Pancreas (tissue), 10 donors: ENCODE results near the gene EBF4. TPM values are rescaled to one million over a fixed set of nuclear protein-coding genes. Genes with fewer than 3 reads are reported as not detected.

Source experiments
- ATAC-seq, 4 donors: fragments of 200-7000 bp; cut with Tn5 transposase; one replicate each; pipeline versions ENCODE4 v1.8.0 to v1.9.1; 2020; ENCODE audit warnings: mild to moderate bottlenecking in 4 of 4, moderate library complexity in 4 of 4
- DNase-seq, 6 donors: peaks; one replicate each; pipeline ENCODE4 v3.0.0-alpha.2; 2020
- FAIRE-seq: peaks from 2 replicates; lab custom pipeline; 2012; peaks lifted over from hg19 to GRCh38; lab: Jason Lieb, UNC
- H3K27ac ChIP-seq, 4 donors: fragments of 200-600 bp; sonication (generic); 1 replicate in 3 of 4; 2 replicates in 1 of 4; pipeline versions ENCODE4 v1.5.0 to v1.8.0; 2020
- H3K27me3 ChIP-seq, 4 donors: fragments of 200-600 bp; one replicate each; pipeline ENCODE4 v1.8.0; 2021
- H3K36me3 ChIP-seq, 3 donors: fragments of 200-600 bp; sonication (generic) in 1 of 3; one replicate each; pipeline versions ENCODE4 v1.5.0 to v1.8.0; 2020 to 2021
- H3K4me1 ChIP-seq, 3 donors: fragments of 200-600 bp; one replicate each; pipeline ENCODE4 v1.8.0; 2021
- H3K4me3 ChIP-seq, 4 donors: fragments of 200-600 bp; sonication (generic) in 2 of 4; one replicate each; pipeline versions ENCODE4 v1.5.0 to v1.8.0; 2020 to 2021
- H3K9me3 ChIP-seq, 4 donors: fragments of 200-600 bp; one replicate each; pipeline ENCODE4 v1.8.0; 2021
- WGBS, 2 donors: extraction: QIAGEN DNeasy Blood & Tissue Kit; methylation state at CpG; one replicate each; pipeline ENCODE4 v1.1.7; 2013; 5-methylcytosine and 5-hydroxymethylcytosine counted together
- intact Hi-C, 3 donors: fragments of 100-400 bp; cut with DNase I; formaldehyde crosslinking; loops; one replicate each; pipeline versions ENCODE4 v1.11.1 to v1.14.2; 2022
- polyA plus RNA-seq, 2 donors: library from polyadenylated mRNA; stranded (reverse); fragments of 200-250 nt; gene quantifications; one replicate each; pipeline ENCODE4 v1.2.3, GENCODE V29; 2013
- total RNA-seq, 6 donors: library from RNA; stranded (reverse); fragmentation: NEBNext Ultra II Directional in 4 of 6; extraction: Animal tissue kit (Norgen Biotek cat#: 25700) in 4 of 6; gene quantifications; one replicate each; pipeline versions ENCODE4 v1.2.1 to v1.2.4, GENCODE V29; 2021 to 2023
- TF ChIP-seq, protein P1 (sequence below), 4 donors: fragments of 200-600 bp; sonication (generic) in 3 of 4; IDR thresholded peaks; one replicate each; pipeline versions ENCODE4 v1.5.0 to v1.8.0; 2021; ENCODE audit warnings: antibody characterized with exemption in 4 of 4
- donor health status: healthy with polysubstance abuse.
- donor health status: DM: no; HTN: no; CAD: no; lungs with moderate emphysema.
- donor health status: DM: no; HTN: no; CAD: no.
- donor health status: control.
- donor health status: control.
- donor health status: Bipolar disorder and iron deficiency.
- donor health status: DM: yes; HTN: yes; CAD: no.
- donor health status: DM: no; HTN: no; CAD: no.
- donor health status: DM: no; HTN: no; CAD: no.
- donor health status: DM: yes; HTN: yes; CAD: no.

EBF4 gene
- total and polyA plus RNA-seq, 8 donors, result 6.8 to 25.3 (median 9.6) TPM

DNA sequence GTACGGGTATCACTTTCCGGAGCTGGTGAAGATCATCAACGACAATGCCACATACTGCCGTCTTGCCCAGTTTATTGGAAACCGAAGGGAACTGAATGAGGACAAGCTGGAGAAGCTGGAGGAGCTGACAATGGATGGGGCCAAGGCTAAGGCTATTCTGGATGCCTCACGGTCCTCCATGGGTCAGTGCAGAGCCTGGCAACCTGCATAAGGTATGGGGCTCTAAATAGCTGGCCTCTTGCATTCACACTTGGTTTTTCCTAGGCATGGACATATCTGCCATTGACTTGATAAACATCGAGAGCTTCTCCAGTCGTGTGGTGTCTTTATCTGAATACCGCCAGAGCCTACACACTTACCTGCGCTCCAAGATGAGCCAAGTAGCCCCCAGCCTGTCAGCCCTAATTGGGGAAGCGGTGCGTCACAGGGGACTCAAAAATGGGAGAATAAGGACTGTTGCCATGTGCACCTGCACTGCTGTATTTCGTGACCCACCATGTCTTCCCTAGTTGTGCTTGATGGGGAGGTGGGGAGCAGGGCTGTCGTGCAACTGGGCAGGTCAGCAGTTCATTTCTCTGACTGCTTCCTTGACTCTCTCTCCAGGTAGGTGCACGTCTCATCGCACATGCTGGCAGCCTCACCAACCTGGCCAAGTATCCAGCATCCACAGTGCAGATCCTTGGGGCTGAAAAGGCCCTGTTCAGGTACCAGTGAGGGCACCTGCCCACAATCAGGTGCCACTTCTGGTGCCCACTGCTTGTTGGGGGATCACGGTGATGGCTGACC is 37.1 kb upstream of the EBF4 start:
- DNase-seq (no peak), FAIRE-seq (no peak), ATAC-seq (no peak)
- intact Hi-C loops, result no loop called here
- H3K9me3 ChIP-seq, result no peaks in the 10 kb centered on the region
- peaks cover 5 to 16% (median 7%) of the 10 kb centered on the region in 3 donors for H3K4me1 ChIP-seq
- TF ChIP-seq, protein P1, sequence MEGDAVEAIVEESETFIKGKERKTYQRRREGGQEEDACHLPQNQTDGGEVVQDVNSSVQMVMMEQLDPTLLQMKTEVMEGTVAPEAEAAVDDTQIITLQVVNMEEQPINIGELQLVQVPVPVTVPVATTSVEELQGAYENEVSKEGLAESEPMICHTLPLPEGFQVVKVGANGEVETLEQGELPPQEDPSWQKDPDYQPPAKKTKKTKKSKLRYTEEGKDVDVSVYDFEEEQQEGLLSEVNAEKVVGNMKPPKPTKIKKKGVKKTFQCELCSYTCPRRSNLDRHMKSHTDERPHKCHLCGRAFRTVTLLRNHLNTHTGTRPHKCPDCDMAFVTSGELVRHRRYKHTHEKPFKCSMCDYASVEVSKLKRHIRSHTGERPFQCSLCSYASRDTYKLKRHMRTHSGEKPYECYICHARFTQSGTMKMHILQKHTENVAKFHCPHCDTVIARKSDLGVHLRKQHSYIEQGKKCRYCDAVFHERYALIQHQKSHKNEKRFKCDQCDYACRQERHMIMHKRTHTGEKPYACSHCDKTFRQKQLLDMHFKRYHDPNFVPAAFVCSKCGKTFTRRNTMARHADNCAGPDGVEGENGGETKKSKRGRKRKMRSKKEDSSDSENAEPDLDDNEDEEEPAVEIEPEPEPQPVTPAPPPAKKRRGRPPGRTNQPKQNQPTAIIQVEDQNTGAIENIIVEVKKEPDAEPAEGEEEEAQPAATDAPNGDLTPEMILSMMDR (IDR thresholded peaks at IDR 0.05), result no peak
- H3K27me3 ChIP-seq, result no peaks in the 10 kb centered on the region
- H3K36me3 ChIP-seq, result peaks cover 7 to 59% (median 21%) of the 10 kb centered on the region in 3 donors
- no peak overlapping the region for H3K4me3 ChIP-seq
- WGBS, 2 donors, result 91 to 94% methylated on average over 17 of the region's 17 CpGs
- H3K27ac ChIP-seq, result no peak overlapping the region

DNA sequence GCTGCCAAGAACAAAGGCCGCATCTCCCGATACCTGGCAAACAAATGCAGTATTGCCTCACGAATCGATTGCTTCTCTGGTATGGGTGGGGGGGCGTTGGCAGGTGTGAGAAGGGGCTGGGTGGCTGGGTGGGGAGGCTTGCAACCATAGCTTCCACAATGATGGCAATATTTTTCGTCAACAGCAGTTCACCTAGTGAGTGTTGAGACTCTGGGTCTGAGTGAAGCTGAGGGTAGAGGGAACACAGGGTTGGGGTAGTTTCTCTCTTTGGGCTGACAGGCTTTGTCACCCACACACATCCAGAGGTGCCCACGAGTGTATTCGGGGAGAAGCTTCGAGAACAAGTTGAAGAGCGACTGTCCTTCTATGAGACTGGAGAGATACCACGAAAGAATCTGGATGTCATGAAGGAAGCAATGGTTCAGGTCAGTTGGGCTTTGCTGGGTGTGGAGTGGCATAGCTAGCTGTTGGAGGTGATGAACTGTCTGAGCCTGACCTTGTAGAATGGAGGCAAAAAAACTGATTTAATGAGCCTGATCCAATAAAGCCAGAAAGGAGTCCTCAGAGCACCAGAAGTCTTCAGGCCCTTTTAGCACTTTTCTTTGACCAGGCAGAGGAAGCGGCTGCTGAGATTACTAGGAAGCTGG is 36.0 kb upstream of the EBF4 start:
- Histone ChIP-seq H3K27ac (no peak overlapping the region), H3K27me3 (no peaks in the 10 kb centered on the region), H3K4me3 (no peak overlapping the region), H3K36me3 (peaks cover 7 to 65% (median 21%) of the 10 kb centered on the region in 3 donors), H3K4me1 (peaks cover 0 to 9% (median 0%) of the 10 kb centered on the region in 3 donors), H3K9me3 (no peaks in the 10 kb centered on the region)
- ATAC-seq (no peak), DNase-seq (no peak), FAIRE-seq (no peak)
- WGBS, 2 donors, result 85 to 91% methylated on average over 12 of the region's 12 CpGs
- intact Hi-C loops, result no loop called here
- TF ChIP-seq, protein P1 (IDR thresholded peaks at IDR 0.05), result no peak

DNA sequence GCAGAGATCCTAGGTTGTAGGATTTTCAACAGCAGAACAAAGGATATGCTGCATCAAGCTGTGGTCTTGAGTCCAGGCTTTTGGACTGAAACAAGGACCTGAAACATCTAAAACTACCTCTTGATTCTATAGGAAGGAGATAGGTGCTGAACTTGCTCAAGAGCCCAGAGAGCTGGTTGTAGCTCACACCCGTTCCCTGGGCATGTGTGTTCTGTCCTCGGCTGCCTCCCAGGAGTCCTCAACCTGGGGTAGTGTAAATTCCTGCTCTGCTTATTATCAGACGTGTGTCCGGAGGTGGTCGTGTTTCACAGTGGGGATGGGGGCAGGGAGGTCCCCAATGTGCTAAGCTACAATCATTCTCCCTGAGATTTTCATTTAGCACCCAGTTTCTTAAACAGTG is 35.3 kb upstream of the EBF4 start:
- H3K4me1 ChIP-seq, result peaks cover 0 to 9% (median 0%) of the 10 kb centered on the region in 3 donors
- H3K36me3 ChIP-seq, result peaks cover 7 to 70% (median 21%) of the 10 kb centered on the region in 3 donors
- no peak overlapping the region for H3K27ac ChIP-seq
- WGBS, 2 donors, result 83 to 88% methylated on average over 5 of the region's 5 CpGs
- H3K4me3 ChIP-seq, result no peak overlapping the region
- no peak for DNase-seq
- H3K9me3 ChIP-seq, result no peaks in the 10 kb centered on the region
- FAIRE-seq, result no peak
- TF ChIP-seq, protein P1 (IDR thresholded peaks at IDR 0.05), result no peak
- intact Hi-C loops, result no loop called here
- no peaks in the 10 kb centered on the region for H3K27me3 ChIP-seq
- ATAC-seq, result no peak

DNA sequence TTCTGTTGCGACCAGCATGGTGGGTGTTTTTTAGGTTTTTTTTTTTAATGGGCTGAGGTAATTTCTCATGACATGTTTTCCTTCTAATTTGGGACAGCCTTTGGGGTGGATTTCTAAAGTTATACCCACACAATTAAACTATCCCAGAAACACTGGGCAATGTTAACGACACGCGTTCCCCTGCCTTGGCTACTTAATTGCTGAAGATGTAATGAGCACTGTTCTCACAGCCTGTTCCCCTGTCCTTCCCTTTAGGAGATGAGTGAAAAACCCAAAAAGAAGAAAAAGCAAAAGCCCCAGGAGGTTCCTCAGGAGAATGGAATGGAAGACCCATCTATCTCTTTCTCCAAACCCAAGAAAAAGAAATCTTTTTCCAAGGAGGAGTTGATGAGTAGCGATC is 34.9 kb upstream of the EBF4 start:
- no peak for FAIRE-seq
- ATAC-seq, result no peak

More for the DNA sequence above, 34.9 kb upstream of the EBF4 start:
- H3K36me3 ChIP-seq, result peaks cover 7 to 70% (median 21%) of the 10 kb centered on the region in 3 donors
- no peak overlapping the region for H3K4me3 ChIP-seq
- WGBS, 2 donors, result 80 to 93% methylated on average over 5 of the region's 5 CpGs
- no peaks in the 10 kb centered on the region for H3K27me3 ChIP-seq
- H3K4me1 ChIP-seq, result peaks cover 0 to 9% (median 0%) of the 10 kb centered on the region in 3 donors
- H3K9me3 ChIP-seq, result no peaks in the 10 kb centered on the region
- intact Hi-C loops, result no loop called here
- H3K27ac ChIP-seq, result no peak overlapping the region
- DNase-seq, result no peak
- TF ChIP-seq, protein P1 (IDR thresholded peaks at IDR 0.05), result no peak
